ENCODE measurements around the gene TBKBP1.
A peak's percentile ranks its signal among the peaks of the same experiment; 100 is the strongest.
"Not testable (repeated sequence)": the region's sequence is repeated elsewhere in the genome, so short reads cannot be mapped to it uniquely, and the experiment has no call there.

Gene TBKBP1

GRCh38 chr17:47733047-47733673, 39.2 kb downstream of the TBKBP1 start, which contains the start of gene TBX21:
Gene TBX21, plus strand, starts transcription at chr17:47733236. Its CDS starts 219 bp downstream, at chr17:47733455.
- DNase-seq, result peak; percentile 57 to 70

GRCh38 chr17:47733674-47734410, 39.9 kb downstream of the TBKBP1 start:
- no peak for DNase-seq

- DNase-seq, result no peak
Observed at GRCh38 chr17:47735139-47735464, 41.1 kb downstream of the TBKBP1 start.

GRCh38 chr17:47735536-47736011, 41.6 kb downstream of the TBKBP1 start:
- DNase-seq, result peak in 1 of 2 donors; percentile 9

DNA sequence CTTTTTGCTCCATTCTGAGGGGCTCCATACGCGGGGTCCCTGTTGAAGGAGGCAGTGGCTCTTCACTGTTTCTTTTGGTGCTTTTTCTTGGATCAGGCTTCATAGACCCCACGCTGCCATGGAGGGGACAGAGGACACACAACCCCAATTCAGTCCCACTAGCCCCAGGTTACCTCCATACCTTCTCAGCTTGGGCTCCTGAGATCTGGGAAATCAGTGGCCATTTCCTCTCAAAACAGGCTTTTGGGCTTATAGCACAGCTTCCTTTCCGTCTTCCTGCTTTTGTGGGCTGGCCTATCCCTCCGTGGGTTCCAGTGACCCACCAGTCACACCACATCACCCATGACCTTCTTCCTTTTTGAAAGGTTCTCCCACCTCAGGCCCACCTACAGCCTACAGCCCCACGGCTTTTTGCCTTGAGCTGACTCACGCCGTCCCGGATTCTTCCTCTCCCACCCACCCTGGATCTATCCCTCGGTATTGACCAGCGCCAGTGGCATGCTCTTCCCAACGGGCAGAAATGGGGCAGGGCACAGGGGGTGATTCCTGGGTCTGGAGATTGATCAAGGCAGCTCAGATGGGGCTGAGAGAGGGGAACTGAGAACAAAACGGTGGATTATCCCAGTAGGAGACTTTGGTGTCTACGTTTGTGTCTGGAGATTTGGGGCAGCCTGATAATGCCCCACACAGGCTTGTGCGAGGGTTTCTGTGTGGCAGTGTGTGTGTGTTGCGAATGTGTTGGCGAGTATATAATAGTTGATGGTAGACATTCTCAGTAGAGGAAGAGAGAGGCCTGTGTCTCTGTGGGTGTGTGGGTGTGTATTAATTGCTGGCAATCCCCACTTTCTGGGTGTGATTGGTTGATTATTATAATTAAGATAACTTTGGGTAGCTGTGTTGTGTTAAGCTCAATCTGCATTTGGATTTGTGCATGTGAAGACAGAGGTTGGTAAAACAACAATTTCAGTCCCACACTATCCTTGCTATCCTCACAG, 42.8 kb downstream of the TBKBP1 start:
- no peak for DNase-seq

GRCh38 chr17:47738178-47738577, 44.2 kb downstream of the TBKBP1 start:
- no peak for DNase-seq

- no peak for DNase-seq
Observed at GRCh38 chr17:47739150-47739549, 45.2 kb downstream of the TBKBP1 start.

- DNase-seq, result not testable (repeated sequence)
Observed at GRCh38 chr17:47739945-47740344, 46.0 kb downstream of the TBKBP1 start.

DNA sequence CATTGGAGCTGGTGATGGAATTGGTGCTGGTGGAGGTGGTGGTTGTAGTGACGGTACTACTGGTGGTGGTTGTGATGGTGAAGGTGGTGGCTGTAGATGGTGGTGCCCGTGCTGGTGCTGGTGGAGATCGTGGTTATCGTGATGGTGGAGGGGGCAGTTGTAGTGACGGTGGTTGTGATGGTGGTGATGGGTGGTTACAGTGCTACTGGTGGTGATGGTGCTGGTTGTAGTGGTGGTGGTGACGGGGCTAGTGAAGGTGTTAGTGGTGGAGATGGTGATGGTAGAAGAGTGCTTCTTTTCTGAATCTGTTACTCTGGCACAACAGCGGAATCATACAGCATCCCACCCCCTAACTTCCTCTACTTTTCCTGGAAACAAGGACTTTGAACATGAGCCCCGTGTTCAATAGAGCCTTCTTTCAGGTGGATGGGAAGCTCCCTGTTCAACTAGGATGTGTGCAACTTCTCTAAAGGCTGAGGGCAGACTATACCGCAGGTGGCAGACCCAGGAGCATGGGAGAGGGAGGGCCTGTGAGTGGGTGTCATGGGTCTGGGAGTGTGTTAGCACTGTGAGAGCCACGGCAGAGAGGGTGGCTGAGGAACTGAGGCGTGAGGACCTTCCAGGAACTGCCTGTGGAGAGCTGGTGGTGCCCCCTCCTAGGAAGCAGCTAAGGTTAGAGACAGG, 47.3 kb downstream of the TBKBP1 start:
- DNase-seq, result no peak

DNA sequence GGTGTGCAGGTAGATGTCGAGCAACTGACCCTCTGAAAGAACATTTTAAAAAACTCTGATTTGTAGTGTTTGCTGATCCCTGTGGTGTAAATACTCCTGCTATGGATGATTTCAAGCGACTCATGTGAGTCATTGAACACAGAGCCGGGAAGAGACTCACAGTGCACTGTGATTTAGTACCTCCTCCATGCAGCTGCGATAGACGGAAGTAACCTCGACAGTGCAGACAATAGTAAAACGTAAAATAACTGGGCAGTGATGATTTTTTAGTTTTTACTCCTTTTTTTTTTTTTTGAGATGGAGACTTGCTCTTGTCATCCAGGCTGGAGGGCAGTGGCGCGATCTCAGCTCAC, 47.8 kb downstream of the TBKBP1 start:
- no peak for DNase-seq

DNA sequence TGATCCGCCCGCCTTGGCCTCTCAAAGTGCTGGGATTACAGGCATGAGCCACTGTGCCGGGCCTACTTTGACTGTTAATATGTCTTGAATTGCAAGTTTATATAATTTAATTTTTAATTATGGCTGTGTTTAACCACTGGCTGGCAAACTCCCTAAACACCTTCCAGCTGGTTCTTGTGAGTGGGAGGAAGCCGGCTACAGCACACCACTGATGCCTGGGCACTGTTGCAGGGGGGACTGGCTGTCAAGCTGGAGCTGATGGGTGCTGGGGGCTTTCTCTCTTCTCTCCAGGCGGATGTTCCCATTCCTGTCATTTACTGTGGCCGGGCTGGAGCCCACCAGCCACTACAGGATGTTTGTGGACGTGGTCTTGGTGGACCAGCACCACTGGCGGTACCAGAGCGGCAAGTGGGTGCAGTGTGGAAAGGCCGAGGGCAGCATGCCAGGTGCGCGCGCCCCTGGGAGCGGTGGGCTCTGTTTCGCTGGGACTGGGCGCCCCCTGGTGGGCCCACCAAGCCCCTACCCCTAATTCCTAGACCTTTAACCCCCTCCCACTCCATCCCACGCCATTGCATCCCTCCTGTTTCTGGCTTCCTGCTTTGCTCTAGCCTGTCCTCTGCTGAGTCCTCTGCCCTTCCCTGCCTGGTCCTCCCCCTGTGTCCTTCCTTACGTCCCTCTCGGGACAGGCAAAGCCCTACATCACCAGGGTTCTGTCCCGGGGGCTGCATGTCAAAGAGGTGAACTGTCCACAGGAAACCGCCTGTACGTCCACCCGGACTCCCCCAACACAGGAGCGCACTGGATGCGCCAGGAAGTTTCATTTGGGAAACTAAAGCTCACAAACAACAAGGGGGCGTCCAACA, 48.6 kb downstream of the TBKBP1 start:
- DNase-seq, result no peak

DNA sequence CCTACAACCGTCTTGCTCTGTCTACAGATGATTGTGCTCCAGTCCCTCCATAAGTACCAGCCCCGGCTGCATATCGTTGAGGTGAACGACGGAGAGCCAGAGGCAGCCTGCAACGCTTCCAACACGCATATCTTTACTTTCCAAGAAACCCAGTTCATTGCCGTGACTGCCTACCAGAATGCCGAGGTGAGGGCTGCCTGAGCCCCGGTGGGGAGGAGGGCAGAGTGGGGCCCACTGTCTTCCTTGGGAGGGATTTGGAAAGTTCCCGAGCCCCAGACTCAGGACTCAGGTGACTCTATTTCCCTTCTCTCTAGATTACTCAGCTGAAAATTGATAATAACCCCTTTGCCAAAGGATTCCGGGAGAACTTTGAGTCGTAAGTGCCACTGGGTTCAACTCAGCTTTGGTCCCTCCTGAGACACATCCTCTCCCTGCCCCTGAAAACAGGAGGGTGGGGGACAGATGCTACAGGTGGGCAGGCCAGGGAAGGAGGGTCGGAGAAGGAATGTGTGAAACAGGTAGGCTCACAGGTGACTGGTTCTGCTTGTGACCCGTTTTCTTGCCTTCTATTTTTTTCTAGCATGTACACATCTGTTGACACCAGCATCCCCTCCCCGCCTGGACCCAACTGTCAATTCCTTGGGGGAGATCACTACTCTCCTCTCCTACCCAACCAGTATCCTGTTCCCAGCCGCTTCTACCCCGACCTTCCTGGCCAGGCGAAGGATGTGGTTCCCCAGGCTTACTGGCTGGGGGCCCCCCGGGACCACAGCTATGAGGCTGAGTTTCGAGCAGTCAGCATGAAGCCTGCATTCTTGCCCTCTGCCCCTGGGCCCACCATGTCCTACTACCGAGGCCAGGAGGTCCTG, 50.4 kb downstream of the TBKBP1 start:
- DNase-seq, result no peak

DNA sequence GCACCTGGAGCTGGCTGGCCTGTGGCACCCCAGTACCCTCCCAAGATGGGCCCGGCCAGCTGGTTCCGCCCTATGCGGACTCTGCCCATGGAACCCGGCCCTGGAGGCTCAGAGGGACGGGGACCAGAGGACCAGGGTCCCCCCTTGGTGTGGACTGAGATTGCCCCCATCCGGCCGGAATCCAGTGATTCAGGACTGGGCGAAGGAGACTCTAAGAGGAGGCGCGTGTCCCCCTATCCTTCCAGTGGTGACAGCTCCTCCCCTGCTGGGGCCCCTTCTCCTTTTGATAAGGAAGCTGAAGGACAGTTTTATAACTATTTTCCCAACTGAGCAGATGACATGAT, 51.0 kb downstream of the TBKBP1 start:
- DNase-seq, result no peak

- DNase-seq, result no peak
Observed at GRCh38 chr17:47751471-47751870, 57.5 kb downstream of the TBKBP1 start.

- DNase-seq, result peak; percentile 61 to 88
Observed at GRCh38 chr17:47757386-47757785, 63.4 kb downstream of the TBKBP1 start.

DNA sequence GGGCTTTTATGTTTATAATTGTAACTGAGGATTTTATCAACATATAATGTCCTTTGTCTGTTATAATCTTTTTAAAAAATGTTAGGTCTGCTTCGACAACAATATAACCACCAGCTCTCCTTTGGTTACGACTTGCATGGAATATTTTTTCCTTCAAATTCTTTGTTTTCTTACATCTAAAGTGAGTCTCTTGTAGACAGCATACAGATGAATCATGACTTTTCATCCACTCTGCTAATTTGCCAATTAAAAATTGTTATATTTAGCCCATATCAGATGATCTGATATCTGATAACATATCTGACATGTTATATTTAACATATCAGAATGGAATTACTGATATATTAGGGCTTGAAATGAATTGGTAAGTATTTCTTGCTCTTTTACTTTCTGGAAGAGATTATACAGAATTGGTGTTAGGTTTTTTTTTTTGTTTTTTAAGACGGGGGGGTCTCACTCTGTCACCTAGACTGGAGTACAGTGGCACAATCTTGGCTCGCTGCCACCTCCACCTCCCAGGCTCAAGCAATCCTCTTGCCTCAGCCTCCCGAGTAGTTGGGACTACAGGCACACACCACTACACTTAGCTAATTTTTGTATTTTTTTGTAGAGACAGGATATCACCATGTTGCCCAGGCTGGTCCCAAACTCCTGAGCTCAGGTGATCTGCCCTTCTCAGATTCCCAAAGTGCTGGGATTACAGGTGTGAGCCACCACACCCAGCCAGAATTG, 66.6 kb downstream of the TBKBP1 start:
- DNase-seq, result no peak

All from inflammatory macrophage treated with lipopolysaccharide for 1 hour (primary cell).